Measurements from ENCODE around the gene ZNRD2. TPM values are rescaled to one million over a fixed set of nuclear protein-coding genes. Genes with fewer than 3 reads are reported as not detected.

ZNRD2 gene
- total and polyA plus RNA-seq, 10 of the 15 experiments (the other 5 are each of a cell fraction or from before 2014, with no cell fraction given), result 7.9 to 111 (median 55.4) TPM

GRCh38 chr11:65545853-65546216 is 24.4 kb upstream of the ZNRD2 start:
- DNase-seq (ENCODE audit: low read depth, low spot score) (no peak), ATAC-seq (no peak), FAIRE-seq (no peak)
- ChIA-PET RAD21 (ENCODE audit: unreplicated experiment) (interaction anchor here (1.3 to 2.0 kb wide), 2 partner anchors 25 to 41 kb away, joined by 3 to 6 read pairs; partner anchors contain the start of gene ZNRD2), CTCF (interaction anchor here (1.3 to 2.9 kb wide), 3 partner anchors 24 to 42 kb away, joined by 4 to 9 read pairs (median 4); partner anchors contain the start of gene ZNRD2), POLR2A (interaction anchor here (0.6 kb wide), 2 partner anchors 19 to 26 kb away, joined by 4 to 6 read pairs; partner anchors contain the start of gene FAM89B), SMC1A (ENCODE audit: uncharacterized antibody, unreplicated experiment) (interaction anchor here (1.4 to 1.6 kb wide), 3 partner anchors 24 to 27 kb away, joined by 3 to 5 read pairs (median 3); partner anchors contain the start of genes FAM89B and ZNRD2)
- Histone ChIP-seq H3K79me2 (ENCODE audit: control insufficient read depth, insufficient read depth, low read length) (no peaks in the 10 kb centered on the region), H3K27ac (ENCODE audit: control insufficient read depth, insufficient read depth) (no peak overlapping the region), H3K36me3 (ENCODE audit: control insufficient read depth in 2 of 2, insufficient read depth in 2 of 2, low read length in 1 of 2) (no peaks in the 10 kb centered on the region), H3K4me2 (ENCODE audit: control insufficient read depth, insufficient read depth) (peak overlapping the region; percentile 91), H2AFZ (ENCODE audit: control insufficient read depth, low read depth, low read length) (no peak overlapping the region), H4K20me1 (ENCODE audit: control insufficient read depth, insufficient read depth) (no peaks in the 10 kb centered on the region), H3K27me3 (replicated peaks in 1 of 2; ENCODE audit: control insufficient read depth in 2 of 2, insufficient read depth in 2 of 2, low read length in 1 of 2) (no peaks in the 10 kb centered on the region), H3K9me3 (replicated peaks; ENCODE audit: control insufficient read depth, insufficient read depth, low read length) (no peaks in the 10 kb centered on the region), H3K4me3 (peak overlapping the region; percentile 68; the same call in 1 of the 2 replicates), H3K9ac (ENCODE audit: control insufficient read depth, insufficient read depth, low read length) (peak overlapping the region; percentile 43; the same call in 1 of the 2 replicates), H3K4me1 (ENCODE audit: control insufficient read depth, insufficient read depth, low read length) (peaks cover 28% of the 10 kb centered on the region)
- WGBS (ENCODE audit: insufficient coverage, insufficient replicate concordance, low lambda C conversion rate, missing lambda C conversion rate), result 13% methylated on average over 4 of the region's 4 CpGs
- intact Hi-C loops (cut with micrococcal nuclease; ENCODE audit: unreplicated experiment) (no loop called here), in situ Hi-C loops (cut with MboI) (no loop called here)
- TSS peak; percentile 60 for BruUV-seq (replicated peaks)
- TF ChIP-seq SUZ12 (IDR thresholded peaks at IDR 0.05; ENCODE audit: unreplicated experiment), result no peak
- TF ChIP-seq, protein P1, sequence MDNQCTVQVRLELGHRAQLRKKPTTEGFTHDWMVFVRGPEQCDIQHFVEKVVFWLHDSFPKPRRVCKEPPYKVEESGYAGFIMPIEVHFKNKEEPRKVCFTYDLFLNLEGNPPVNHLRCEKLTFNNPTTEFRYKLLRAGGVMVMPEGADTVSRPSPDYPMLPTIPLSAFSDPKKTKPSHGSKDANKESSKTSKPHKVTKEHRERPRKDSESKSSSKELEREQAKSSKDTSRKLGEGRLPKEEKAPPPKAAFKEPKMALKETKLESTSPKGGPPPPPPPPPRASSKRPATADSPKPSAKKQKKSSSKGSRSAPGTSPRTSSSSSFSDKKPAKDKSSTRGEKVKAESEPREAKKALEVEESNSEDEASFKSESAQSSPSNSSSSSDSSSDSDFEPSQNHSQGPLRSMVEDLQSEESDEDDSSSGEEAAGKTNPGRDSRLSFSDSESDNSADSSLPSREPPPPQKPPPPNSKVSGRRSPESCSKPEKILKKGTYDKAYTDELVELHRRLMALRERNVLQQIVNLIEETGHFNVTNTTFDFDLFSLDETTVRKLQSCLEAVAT (IDR thresholded peaks at IDR 0.05), result 0 out of 2 replicates have a peak, but pooled peaks have one; percentile 36
- TF ChIP-seq, protein P2, sequence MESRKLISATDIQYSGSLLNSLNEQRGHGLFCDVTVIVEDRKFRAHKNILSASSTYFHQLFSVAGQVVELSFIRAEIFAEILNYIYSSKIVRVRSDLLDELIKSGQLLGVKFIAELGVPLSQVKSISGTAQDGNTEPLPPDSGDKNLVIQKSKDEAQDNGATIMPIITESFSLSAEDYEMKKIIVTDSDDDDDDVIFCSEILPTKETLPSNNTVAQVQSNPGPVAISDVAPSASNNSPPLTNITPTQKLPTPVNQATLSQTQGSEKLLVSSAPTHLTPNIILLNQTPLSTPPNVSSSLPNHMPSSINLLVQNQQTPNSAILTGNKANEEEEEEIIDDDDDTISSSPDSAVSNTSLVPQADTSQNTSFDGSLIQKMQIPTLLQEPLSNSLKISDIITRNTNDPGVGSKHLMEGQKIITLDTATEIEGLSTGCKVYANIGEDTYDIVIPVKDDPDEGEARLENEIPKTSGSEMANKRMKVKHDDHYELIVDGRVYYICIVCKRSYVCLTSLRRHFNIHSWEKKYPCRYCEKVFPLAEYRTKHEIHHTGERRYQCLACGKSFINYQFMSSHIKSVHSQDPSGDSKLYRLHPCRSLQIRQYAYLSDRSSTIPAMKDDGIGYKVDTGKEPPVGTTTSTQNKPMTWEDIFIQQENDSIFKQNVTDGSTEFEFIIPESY (IDR thresholded peaks at IDR 0.05), result no peak
